Astrocyte of the cerebellum (primary cell): ENCODE results near the gene EML2.

Experiments used
- DNase-seq: peaks from one replicate; pipeline ENCODE4 v3.0.0-alpha.2; 2011; ENCODE audit warnings: low read depth
- H3K4me3 ChIP-seq: 2 replicates; pipeline ENCODE4 v1.5.1; 2011; ENCODE audit warnings: mild to moderate bottlenecking, low read depth, low read length, moderate library complexity
- in situ Hi-C: cut with HindIII; loops from 2 replicates; pipeline ENCODE4 v1.10.0; 2017; ENCODE audit warnings: low sequenced_read_pairs
- TF ChIP-seq, protein P1 (sequence below): IDR thresholded peaks from 2 replicates; pipeline ENCODE4 v1.5.1; 2012; ENCODE audit warnings: low read length, low read depth, moderate library complexity, mild to moderate bottlenecking; ENCODE audit errors: missing control alignments

The EML2 gene

GRCh38 chr19:45568732-45569131 lies 70.5 kb downstream of the EML2 start:
- peak; percentile 39 for DNase-seq
- H3K4me3 ChIP-seq, result no peak overlapping the region
- in situ Hi-C loops, result no loop called here
- TF ChIP-seq, protein P1, sequence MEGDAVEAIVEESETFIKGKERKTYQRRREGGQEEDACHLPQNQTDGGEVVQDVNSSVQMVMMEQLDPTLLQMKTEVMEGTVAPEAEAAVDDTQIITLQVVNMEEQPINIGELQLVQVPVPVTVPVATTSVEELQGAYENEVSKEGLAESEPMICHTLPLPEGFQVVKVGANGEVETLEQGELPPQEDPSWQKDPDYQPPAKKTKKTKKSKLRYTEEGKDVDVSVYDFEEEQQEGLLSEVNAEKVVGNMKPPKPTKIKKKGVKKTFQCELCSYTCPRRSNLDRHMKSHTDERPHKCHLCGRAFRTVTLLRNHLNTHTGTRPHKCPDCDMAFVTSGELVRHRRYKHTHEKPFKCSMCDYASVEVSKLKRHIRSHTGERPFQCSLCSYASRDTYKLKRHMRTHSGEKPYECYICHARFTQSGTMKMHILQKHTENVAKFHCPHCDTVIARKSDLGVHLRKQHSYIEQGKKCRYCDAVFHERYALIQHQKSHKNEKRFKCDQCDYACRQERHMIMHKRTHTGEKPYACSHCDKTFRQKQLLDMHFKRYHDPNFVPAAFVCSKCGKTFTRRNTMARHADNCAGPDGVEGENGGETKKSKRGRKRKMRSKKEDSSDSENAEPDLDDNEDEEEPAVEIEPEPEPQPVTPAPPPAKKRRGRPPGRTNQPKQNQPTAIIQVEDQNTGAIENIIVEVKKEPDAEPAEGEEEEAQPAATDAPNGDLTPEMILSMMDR, result no peak

GRCh38 chr19:45567609-45568008 lies 71.6 kb downstream of the EML2 start:
- TF ChIP-seq, protein P1, result no peak
- in situ Hi-C loops, result no loop called here
- no peak for DNase-seq
- no peak overlapping the region for H3K4me3 ChIP-seq

DNA sequence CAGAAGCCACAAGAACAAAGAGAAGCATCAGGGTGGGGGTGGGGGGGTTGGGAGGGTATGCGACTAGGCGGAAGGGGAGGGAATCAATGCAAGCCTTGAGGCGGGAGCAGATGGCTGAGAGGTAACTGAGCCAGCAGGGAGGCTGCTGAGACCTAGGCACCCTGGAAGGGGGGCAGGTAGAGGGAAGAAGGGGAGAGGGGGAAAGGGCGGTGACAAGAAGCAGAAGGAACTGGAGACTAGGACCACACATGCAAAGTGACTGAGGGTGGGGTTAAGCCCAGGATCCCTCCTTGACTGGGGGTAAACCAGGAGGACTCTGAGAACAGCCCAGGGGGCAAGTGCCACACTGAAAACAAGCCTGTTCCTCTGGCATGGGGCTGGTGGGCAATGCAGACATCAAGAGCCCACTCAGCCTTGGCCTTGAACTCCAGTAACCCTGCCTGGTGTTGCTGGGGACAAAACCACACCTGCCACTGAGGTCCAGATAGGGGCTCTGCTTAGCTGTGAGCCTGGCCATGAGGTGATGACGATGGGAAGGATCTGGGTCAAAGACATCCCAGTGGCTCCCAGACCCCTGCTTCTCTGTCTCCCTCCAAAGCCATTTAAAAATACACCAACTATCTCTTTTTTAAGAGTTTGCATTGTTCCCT lies 74.9 kb downstream of the EML2 start:
- TF ChIP-seq, protein P1, result no peak
- in situ Hi-C loops, result no loop called here
- H3K4me3 ChIP-seq, result no peak overlapping the region
- no peak for DNase-seq

- in situ Hi-C loops, result no loop called here
- H3K4me3 ChIP-seq, result no peak overlapping the region
- DNase-seq, result no peak
- TF ChIP-seq, protein P1, result no peak
Observed at GRCh38 chr19:45560686-45561085, 78.5 kb downstream of the EML2 start.

- no peak overlapping the region for H3K4me3 ChIP-seq
- in situ Hi-C loops, result no loop called here
- DNase-seq, result no peak
- TF ChIP-seq, protein P1, result no peak
Observed at GRCh38 chr19:45560038-45560437, 79.2 kb downstream of the EML2 start.
